Smooth muscle cell (in vitro differentiated cells): ENCODE results near the gene ATP6V0D1. TPM values are rescaled to one million over a fixed set of nuclear protein-coding genes. Genes with fewer than 3 reads are reported as not detected.
A peak's percentile ranks its signal among the peaks of the same experiment; 100 is the strongest.
"Not testable (repeated sequence)": the region's sequence is repeated elsewhere in the genome, so short reads cannot be mapped to it uniquely, and the experiment has no call there.

Experiments used
- DNase-seq: peaks from one replicate; lab custom pipeline; 2025; ENCODE audit not compliant: unreplicated experiment; lab: John Stamatoyannopoulos, UW
- H2AFZ ChIP-seq: fragments of 200-600 bp; sonication (generic); 2 replicates; pipeline ENCODE4 v1.6.0; 2016; ENCODE audit warnings: antibody characterized with exemption, low read depth, mild to moderate bottlenecking
- H3F3A ChIP-seq: fragments of 200-600 bp; sonication (generic); 2 replicates; pipeline ENCODE4 v1.6.0; 2017; ENCODE audit warnings: antibody characterized with exemption, low read depth
- H3K27ac ChIP-seq: fragments of 200-600 bp; sonication (generic); 2 replicates; pipeline ENCODE4 v1.5.1; 2016; ENCODE audit warnings: low read depth, mild to moderate bottlenecking
- H3K27me3 ChIP-seq: fragments of 200-600 bp; sonication (generic); 2 replicates; pipeline ENCODE4 v1.6.1; 2016; ENCODE audit warnings: low read depth, mild to moderate bottlenecking
- H3K36me3 ChIP-seq: fragments of 200-600 bp; sonication (generic); 2 replicates; pipeline ENCODE4 v1.5.1; 2016; ENCODE audit warnings: low read depth
- H3K4me1 ChIP-seq: fragments of 200-600 bp; sonication (generic); 2 replicates; pipeline ENCODE4 v1.5.1; 2016; ENCODE audit warnings: low read depth
- H3K4me2 ChIP-seq: fragments of 200-600 bp; sonication (generic); 2 replicates; pipeline ENCODE4 v1.6.0; 2016; ENCODE audit warnings: mild to moderate bottlenecking
- H3K4me3 ChIP-seq: fragments of 200-600 bp; sonication (generic); 2 replicates; pipeline ENCODE4 v1.5.1; 2016; ENCODE audit warnings: mild to moderate bottlenecking
- H3K79me2 ChIP-seq: fragments of 200-600 bp; sonication (generic); 2 replicates; pipeline ENCODE4 v1.6.0; 2016; ENCODE audit warnings: low read depth, mild to moderate bottlenecking
- H3K9ac ChIP-seq: fragments of 200-600 bp; sonication (generic); 2 replicates; pipeline ENCODE4 v1.6.0; 2016; ENCODE audit warnings: low read depth
- H3K9me3 ChIP-seq: fragments of 200-600 bp; sonication (generic); replicated peaks from 2 replicates; pipeline ENCODE4 v1.5.1; 2016; ENCODE audit warnings: low read depth
- H4K20me1 ChIP-seq: fragments of 200-600 bp; sonication (generic); 2 replicates; pipeline ENCODE4 v1.6.0; 2016; ENCODE audit warnings: low read depth
- CTCF ChIP-seq: fragments of 200-600 bp; sonication (generic); IDR thresholded peaks from 2 replicates; pipeline ENCODE4 v1.5.1; 2017; ENCODE audit warnings: borderline replicate concordance, mild to moderate bottlenecking, antibody characterized with exemption; ENCODE audit not compliant: insufficient read depth, poor library complexity, severe bottlenecking
- WGBS: methylation state at CpG from one replicate; pipeline ENCODE4 v1.1.7; 2016; ENCODE audit warnings: low lambda C conversion rate; 5-methylcytosine and 5-hydroxymethylcytosine counted together
- polyA plus RNA-seq: library from polyadenylated mRNA; unstranded; fragments of >200 nt; fragmentation: Nextera tagmentation; extraction: Ambion mirVana; gene quantifications from 2 replicates; pipeline ENCODE4 v1.2.1, GENCODE V29; 2016
- total RNA-seq: library from RNA; depleted of rRNA; stranded (reverse); fragments of >200 nt; gene quantifications from 2 replicates; pipeline ENCODE4 v1.2.3, GENCODE V29; 2014

Gene ATP6V0D1
- total and polyA plus RNA-seq, 2 experiments from 2014 or later = 96.8 to 114 TPM

GRCh38 chr16:67516296-67517154, 35.6 kb upstream of the ATP6V0D1 start:
- Histone ChIP-seq H3K4me3 (no peak overlapping the region), H3K79me2 (no peaks in the 10 kb centered on the region), H3K27me3 (no peaks in the 10 kb centered on the region), H3K4me2 (peak overlapping the region; percentile 73), H3K4me1 (peaks cover 3% of the 10 kb centered on the region), H3K36me3 (no peaks in the 10 kb centered on the region), H3F3A (peaks cover 17% of the 10 kb centered on the region), H3K9ac (no peak overlapping the region), H2AFZ (no peak overlapping the region), H3K9me3 (no peaks in the 10 kb centered on the region), H4K20me1 (no peaks in the 10 kb centered on the region), H3K27ac (peak overlapping the region; percentile 34)
- no peak for TF ChIP-seq CTCF
- 59% methylated on average over 12 of the region's 12 CpGs for whole genome bisulfite sequencing
- no peak for DNase-seq

GRCh38 chr16:67514382-67514828, 33.4 kb upstream of the ATP6V0D1 start:
- Histone ChIP-seq H3K9ac (no peak overlapping the region), H3K27ac (no peak overlapping the region), H4K20me1 (no peaks in the 10 kb centered on the region), H3K36me3 (no peaks in the 10 kb centered on the region), H3K9me3 (no peaks in the 10 kb centered on the region), H3K4me1 (peaks cover 3% of the 10 kb centered on the region), H3K27me3 (no peaks in the 10 kb centered on the region), H3K79me2 (no peaks in the 10 kb centered on the region), H3K4me2 (no peak overlapping the region), H3F3A (peaks cover 17% of the 10 kb centered on the region), H2AFZ (no peak overlapping the region), H3K4me3 (no peak overlapping the region)
- 16% methylated on average over 8 of the region's 8 CpGs for WGBS
- peak; percentile 61 for TF ChIP-seq CTCF
- DNase-seq = peak; percentile 8

- not testable (repeated sequence) for H3K4me2 ChIP-seq, H3K27me3 ChIP-seq, H3K4me1 ChIP-seq, H2AFZ ChIP-seq, H3K79me2 ChIP-seq, H3K9ac ChIP-seq, H3K27ac ChIP-seq, H4K20me1 ChIP-seq, H3K9me3 ChIP-seq, DNase-seq, H3K36me3 ChIP-seq, H3K4me3 ChIP-seq
- H3F3A ChIP-seq = peaks cover 17% of the 10 kb centered on the region
- 76% methylated on average over 1 of the region's 1 CpG for WGBS
Observed at GRCh38 chr16:67513892-67514291, 32.9 kb upstream of the ATP6V0D1 start.

GRCh38 chr16:67509016-67509415, 28.1 kb upstream of the ATP6V0D1 start:
- Histone ChIP-seq H3K4me3 (no peak overlapping the region), H4K20me1 (no peaks in the 10 kb centered on the region), H3K27ac (no peak overlapping the region), H3F3A (no peaks in the 10 kb centered on the region), H3K4me2 (no peak overlapping the region), H3K79me2 (no peaks in the 10 kb centered on the region), H3K4me1 (no peaks in the 10 kb centered on the region), H3K9ac (no peak overlapping the region), H3K27me3 (peaks cover 14% of the 10 kb centered on the region), H3K9me3 (no peaks in the 10 kb centered on the region), H3K36me3 (no peaks in the 10 kb centered on the region), H2AFZ (no peak overlapping the region)
- no peak for DNase-seq
- 86% methylated on average over 4 of the region's 4 CpGs for WGBS
- no peak for TF ChIP-seq CTCF
